ENCODE measurements around the gene TRPV5. TPM values are rescaled to one million over a fixed set of nuclear protein-coding genes. Genes with fewer than 3 reads are reported as not detected.

TRPV5 gene
- total RNA-seq, 4 donors from 2014 or later: not detected

DNA sequence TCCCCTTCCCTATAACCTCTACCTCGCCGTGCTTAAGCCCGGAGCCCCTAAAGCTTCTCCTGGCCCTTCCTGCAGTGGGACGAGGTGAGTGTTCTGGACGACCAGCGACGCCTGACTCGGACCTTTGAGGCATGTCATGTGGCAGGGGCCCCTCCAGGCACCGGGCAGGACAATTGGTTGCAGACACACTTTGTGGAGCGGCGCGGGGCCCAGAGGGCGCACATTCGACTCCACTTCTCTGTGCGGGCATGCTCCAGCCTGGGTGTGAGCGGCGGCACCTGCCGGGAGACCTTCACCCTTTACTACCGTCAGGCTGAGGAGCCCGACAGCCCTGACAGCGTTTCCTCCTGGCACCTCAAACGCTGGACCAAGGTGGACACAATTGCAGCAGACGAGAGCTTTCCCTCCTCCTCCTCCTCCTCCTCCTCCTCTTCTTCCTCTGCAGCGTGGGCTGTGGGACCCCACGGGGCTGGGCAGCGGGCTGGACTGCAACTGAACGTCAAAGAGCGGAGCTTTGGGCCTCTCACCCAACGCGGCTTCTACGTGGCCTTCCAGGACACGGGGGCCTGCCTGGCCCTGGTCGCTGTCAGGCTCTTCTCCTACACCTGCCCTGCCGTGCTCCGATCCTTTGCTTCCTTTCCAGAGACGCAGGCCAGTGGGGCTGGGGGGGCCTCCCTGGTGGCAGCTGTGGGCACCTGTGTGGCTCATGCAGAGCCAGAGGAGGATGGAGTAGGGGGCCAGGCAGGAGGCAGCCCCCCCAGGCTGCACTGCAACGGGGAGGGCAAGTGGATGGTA is 69.5 kb downstream of the TRPV5 start:
- Histone ChIP-seq H3K4me3 (no peak overlapping the region), H3K36me3 (peaks cover 45% of the 10 kb centered on the region), H3K27ac (no peak overlapping the region), H3K27me3 (no peaks in the 10 kb centered on the region), H3K9me3 (no peaks in the 10 kb centered on the region), H3K4me1 (peaks cover 28% of the 10 kb centered on the region)
- WGBS: 90% methylated on average over 25 of the region's 37 CpGs
- DNase-seq (ENCODE audit: low spot score in 2 of 2): peak in 1 of 2 donors; percentile 70
- TF ChIP-seq POLR2AphosphoS5 (IDR thresholded peaks at IDR 0.05) (no peak), POLR2A (IDR thresholded peaks at IDR 0.05) (no peak), EP300 (IDR thresholded peaks at IDR 0.05) (no peak)
- TF ChIP-seq, protein P1, sequence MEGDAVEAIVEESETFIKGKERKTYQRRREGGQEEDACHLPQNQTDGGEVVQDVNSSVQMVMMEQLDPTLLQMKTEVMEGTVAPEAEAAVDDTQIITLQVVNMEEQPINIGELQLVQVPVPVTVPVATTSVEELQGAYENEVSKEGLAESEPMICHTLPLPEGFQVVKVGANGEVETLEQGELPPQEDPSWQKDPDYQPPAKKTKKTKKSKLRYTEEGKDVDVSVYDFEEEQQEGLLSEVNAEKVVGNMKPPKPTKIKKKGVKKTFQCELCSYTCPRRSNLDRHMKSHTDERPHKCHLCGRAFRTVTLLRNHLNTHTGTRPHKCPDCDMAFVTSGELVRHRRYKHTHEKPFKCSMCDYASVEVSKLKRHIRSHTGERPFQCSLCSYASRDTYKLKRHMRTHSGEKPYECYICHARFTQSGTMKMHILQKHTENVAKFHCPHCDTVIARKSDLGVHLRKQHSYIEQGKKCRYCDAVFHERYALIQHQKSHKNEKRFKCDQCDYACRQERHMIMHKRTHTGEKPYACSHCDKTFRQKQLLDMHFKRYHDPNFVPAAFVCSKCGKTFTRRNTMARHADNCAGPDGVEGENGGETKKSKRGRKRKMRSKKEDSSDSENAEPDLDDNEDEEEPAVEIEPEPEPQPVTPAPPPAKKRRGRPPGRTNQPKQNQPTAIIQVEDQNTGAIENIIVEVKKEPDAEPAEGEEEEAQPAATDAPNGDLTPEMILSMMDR (IDR thresholded peaks at IDR 0.05): no peak

DNA sequence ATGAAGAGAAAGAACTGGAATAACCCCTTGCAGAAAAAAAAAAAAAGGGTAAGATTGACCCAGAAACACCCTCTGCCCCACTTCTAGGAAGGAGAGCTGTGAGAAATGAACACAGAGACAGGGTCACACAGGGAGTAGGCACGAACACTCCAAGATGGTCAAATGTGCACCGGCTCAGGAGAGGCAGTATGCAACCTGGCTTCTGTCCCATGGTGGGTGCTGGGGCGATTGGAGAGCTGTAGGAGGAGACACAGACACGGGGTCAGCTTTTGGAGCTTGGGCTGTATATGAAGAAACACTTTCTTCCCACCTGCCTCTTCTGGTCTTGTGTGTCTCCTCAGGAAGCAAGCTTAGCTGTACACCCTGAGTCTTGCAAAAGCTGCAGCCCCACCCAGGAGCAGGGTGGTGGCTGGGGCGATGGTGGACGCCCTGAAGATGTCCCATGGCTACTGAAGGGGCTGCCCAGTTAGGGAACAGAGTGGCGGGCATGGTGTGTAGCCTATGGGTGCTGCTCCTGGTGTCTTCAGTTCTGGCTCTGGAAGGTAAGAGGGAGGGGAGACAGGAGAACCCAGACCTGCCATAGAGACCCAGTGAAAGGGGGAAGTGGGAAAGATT is 70.7 kb downstream of the TRPV5 start:
- H3K9me3 ChIP-seq: no peaks in the 10 kb centered on the region
- H3K4me1 ChIP-seq: peaks cover 28% of the 10 kb centered on the region
- no peak overlapping the region for H3K4me3 ChIP-seq
- peaks cover 37% of the 10 kb centered on the region for H3K36me3 ChIP-seq
- no peak overlapping the region for H3K27ac ChIP-seq
- no peaks in the 10 kb centered on the region for H3K27me3 ChIP-seq
- peak in 1 of 2 donors; percentile 55 for DNase-seq (ENCODE audit: low spot score in 2 of 2)
- TF ChIP-seq POLR2AphosphoS5 (IDR thresholded peaks at IDR 0.05) (no peak), POLR2A (IDR thresholded peaks at IDR 0.05) (no peak), EP300 (IDR thresholded peaks at IDR 0.05) (no peak)
- TF ChIP-seq, protein P1 (IDR thresholded peaks at IDR 0.05): no peak
- WGBS: 89% methylated on average over 7 of the region's 7 CpGs

DNA sequence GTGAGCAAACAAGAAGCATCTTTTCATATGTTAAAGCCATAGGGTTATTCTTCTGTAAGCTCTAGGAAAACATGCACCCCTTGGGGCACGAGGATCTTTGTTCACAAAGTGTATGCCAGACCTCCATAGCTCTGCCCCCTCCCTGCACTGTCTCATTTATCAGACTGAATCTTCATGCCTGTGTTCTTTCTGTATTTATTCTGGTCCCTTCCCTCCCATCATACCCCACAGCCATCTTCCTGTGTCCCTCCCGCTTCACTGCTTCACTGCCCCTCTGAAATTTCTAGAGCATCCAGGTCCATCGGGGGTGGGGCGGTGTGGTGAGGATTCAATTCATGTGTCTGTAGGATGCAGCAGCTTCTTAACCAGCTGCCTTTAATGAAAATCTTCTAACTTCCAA is 71.2 kb downstream of the TRPV5 start:
- Histone ChIP-seq H3K36me3 (peaks cover 31% of the 10 kb centered on the region), H3K27me3 (no peaks in the 10 kb centered on the region), H3K9me3 (no peaks in the 10 kb centered on the region), H3K4me1 (peaks cover 33% of the 10 kb centered on the region), H3K4me3 (no peak overlapping the region), H3K27ac (no peak overlapping the region)
- TF ChIP-seq POLR2A (IDR thresholded peaks at IDR 0.05) (no peak), POLR2AphosphoS5 (IDR thresholded peaks at IDR 0.05) (no peak), EP300 (IDR thresholded peaks at IDR 0.05) (no peak)
- TF ChIP-seq, protein P1 (IDR thresholded peaks at IDR 0.05): no peak
- peak in 1 of 2 donors; percentile 53 for DNase-seq (ENCODE audit: low spot score in 2 of 2)
- 89% methylated on average over 4 of the region's 4 CpGs for WGBS

DNA sequence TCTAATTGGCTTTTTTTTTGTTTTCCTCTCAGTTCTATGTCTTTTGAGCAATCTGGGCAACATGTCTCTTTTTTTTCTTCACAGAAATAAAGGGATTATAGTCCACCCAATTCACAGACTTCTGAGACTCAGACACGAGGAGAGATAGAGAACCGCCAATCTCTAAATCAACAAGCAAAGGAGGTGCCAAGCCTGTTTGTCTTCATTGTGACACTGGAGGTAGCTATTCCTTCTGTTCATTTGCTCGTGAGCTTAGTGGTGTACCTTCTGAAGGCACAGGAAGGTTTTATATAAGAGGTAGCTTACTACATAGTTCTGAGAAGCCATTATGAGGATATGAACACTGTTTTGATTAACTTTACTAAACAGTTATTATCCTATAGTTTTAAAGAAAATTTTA is 72.6 kb downstream of the TRPV5 start:
- TF ChIP-seq, protein P1 (IDR thresholded peaks at IDR 0.05): no peak
- no peak for TF ChIP-seq POLR2AphosphoS5 (IDR thresholded peaks at IDR 0.05)
- no peak for TF ChIP-seq EP300 (IDR thresholded peaks at IDR 0.05)
- no peak for TF ChIP-seq POLR2A (IDR thresholded peaks at IDR 0.05)
- H3K27ac ChIP-seq: no peak overlapping the region
- H3K27me3 ChIP-seq: no peaks in the 10 kb centered on the region
- 65% methylated on average over 3 of the region's 3 CpGs for WGBS
- H3K4me3 ChIP-seq: no peak overlapping the region
- peaks cover 28% of the 10 kb centered on the region for H3K36me3 ChIP-seq
- no peak for DNase-seq (ENCODE audit: low spot score in 2 of 2)
- peaks cover 46% of the 10 kb centered on the region for H3K4me1 ChIP-seq
- H3K9me3 ChIP-seq: no peaks in the 10 kb centered on the region

DNA sequence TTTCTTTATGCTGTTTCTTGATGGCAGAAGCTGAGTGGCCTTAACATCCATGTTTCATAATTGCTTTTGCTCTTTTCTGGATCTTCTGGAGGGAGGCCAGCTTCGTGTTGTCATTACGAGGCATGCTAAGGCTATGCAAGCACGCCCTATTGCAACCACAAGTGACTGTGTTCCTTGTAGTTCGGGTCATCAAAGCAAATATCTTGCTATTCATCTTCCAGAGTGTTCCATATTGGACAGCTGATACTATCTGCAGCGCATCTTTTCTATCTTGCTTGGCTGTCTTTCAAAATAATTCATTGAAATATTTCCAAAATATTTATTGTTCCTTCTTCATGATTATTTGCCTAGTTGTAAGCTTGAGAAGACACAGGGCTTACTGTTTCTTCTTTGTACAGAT is 73.7 kb downstream of the TRPV5 start:
- Histone ChIP-seq H3K27me3 (no peaks in the 10 kb centered on the region), H3K9me3 (no peaks in the 10 kb centered on the region), H3K4me1 (peaks cover 45% of the 10 kb centered on the region), H3K36me3 (peaks cover 28% of the 10 kb centered on the region), H3K4me3 (no peak overlapping the region), H3K27ac (no peak overlapping the region)
- TF ChIP-seq, protein P1 (IDR thresholded peaks at IDR 0.05): no peak
- TF ChIP-seq EP300 (IDR thresholded peaks at IDR 0.05) (no peak), POLR2AphosphoS5 (IDR thresholded peaks at IDR 0.05) (peak in 1 of 3 donors; percentile 50)
- 21% methylated on average over 5 of the region's 5 CpGs for WGBS
- peak in 1 of 2 donors; percentile 67 for DNase-seq (ENCODE audit: low spot score in 2 of 2)
